HEK293 (cell line): ENCODE data around the gene RNF123.

Experiments
- MEIS1 ChIP-seq: sonication (generic); formaldehyde crosslinking; IDR thresholded peaks from 2 replicates; pipeline ENCODE4 v1.8.1; 2022; ENCODE audit warnings: missing genetic modification reagents, mild to moderate bottlenecking, borderline replicate concordance
- ZBTB7A ChIP-seq: fragments of 450-650 bp; formaldehyde crosslinking; IDR thresholded peaks from 2 replicates; pipeline ENCODE4 v1.5.1; 2016; ENCODE audit warnings: low read depth, missing biosample characterization, missing genetic modification characterization
- ZNF148 ChIP-seq: fragments of 450-650 bp; formaldehyde crosslinking; IDR thresholded peaks from 2 replicates; pipeline ENCODE4 v1.5.0; 2017; ENCODE audit warnings: missing biosample characterization, missing genetic modification characterization, borderline replicate concordance
- ZNF274 ChIP-seq, 2 experiments: fragments of 200-500 bp in 1 of 2; fragments of 450-650 bp in 1 of 2; sonication (Bioruptor generic) in 1 of 2; formaldehyde crosslinking in 1 of 2; IDR thresholded peaks; 2 replicates each; pipeline versions ENCODE4 v1.5.1 to v1.6.1; 2014 to 2016; ENCODE audit warnings: borderline replicate concordance in 1 of 2, inconsistent platforms in 1 of 2, low read length in 1 of 2, missing biosample characterization in 1 of 2, missing genetic modification characterization in 1 of 2
- ZNF521 ChIP-seq: fragments of 450-650 bp; formaldehyde crosslinking; IDR thresholded peaks from 2 replicates; pipeline ENCODE4 v1.5.1; 2017; ENCODE audit warnings: missing biosample characterization, mild to moderate bottlenecking, missing genetic modification characterization
- ZNF76 ChIP-seq: fragments of 450-650 bp; formaldehyde crosslinking; IDR thresholded peaks from 2 replicates; pipeline ENCODE4; 2016; ENCODE audit warnings: low read depth, missing biosample characterization, missing genetic modification characterization, borderline replicate concordance
- ZNF792 ChIP-seq: fragments of 450-650 bp; formaldehyde crosslinking; IDR thresholded peaks from 2 replicates; pipeline ENCODE4 v1.5.1; 2016; ENCODE audit warnings: missing biosample characterization, missing genetic modification characterization
- TF ChIP-seq, protein P1 (sequence below): fragments of 450-650 bp; formaldehyde crosslinking; IDR thresholded peaks from 2 replicates; pipeline ENCODE4 v1.5.1; 2016; ENCODE audit warnings: missing biosample characterization, missing genetic modification characterization
- TF ChIP-seq, protein P2 (sequence below): fragments of 450-650 bp; formaldehyde crosslinking; conservative IDR thresholded peaks from 2 replicates; pipeline ENCODE4 v1.5.1; 2016; ENCODE audit warnings: low read depth, missing biosample characterization, missing genetic modification characterization
- TF ChIP-seq, protein P3 (sequence below): fragments of 450-650 bp; formaldehyde crosslinking; IDR thresholded peaks from 2 replicates; pipeline ENCODE4 v1.5.1; 2016; ENCODE audit warnings: missing biosample characterization, missing genetic modification characterization, low read depth
- TF ChIP-seq, protein P4 (sequence below): fragments of 450-650 bp; formaldehyde crosslinking; IDR thresholded peaks from 2 replicates; pipeline ENCODE4 v1.5.1; 2016; ENCODE audit warnings: missing biosample characterization, missing genetic modification characterization
- TF ChIP-seq, protein P5 (sequence below): fragments of 450-650 bp; formaldehyde crosslinking; IDR thresholded peaks from 2 replicates; pipeline ENCODE4 v1.5.1; 2016; ENCODE audit warnings: missing biosample characterization, missing genetic modification characterization

- TF ChIP-seq ZNF792 (tag by site-specific recombination) = no peak
- no peak for TF ChIP-seq MEIS1 (CRISPR knock-in tag)
- no peak for TF ChIP-seq ZNF76 (tag by site-specific recombination)
- TF ChIP-seq, protein P1, sequence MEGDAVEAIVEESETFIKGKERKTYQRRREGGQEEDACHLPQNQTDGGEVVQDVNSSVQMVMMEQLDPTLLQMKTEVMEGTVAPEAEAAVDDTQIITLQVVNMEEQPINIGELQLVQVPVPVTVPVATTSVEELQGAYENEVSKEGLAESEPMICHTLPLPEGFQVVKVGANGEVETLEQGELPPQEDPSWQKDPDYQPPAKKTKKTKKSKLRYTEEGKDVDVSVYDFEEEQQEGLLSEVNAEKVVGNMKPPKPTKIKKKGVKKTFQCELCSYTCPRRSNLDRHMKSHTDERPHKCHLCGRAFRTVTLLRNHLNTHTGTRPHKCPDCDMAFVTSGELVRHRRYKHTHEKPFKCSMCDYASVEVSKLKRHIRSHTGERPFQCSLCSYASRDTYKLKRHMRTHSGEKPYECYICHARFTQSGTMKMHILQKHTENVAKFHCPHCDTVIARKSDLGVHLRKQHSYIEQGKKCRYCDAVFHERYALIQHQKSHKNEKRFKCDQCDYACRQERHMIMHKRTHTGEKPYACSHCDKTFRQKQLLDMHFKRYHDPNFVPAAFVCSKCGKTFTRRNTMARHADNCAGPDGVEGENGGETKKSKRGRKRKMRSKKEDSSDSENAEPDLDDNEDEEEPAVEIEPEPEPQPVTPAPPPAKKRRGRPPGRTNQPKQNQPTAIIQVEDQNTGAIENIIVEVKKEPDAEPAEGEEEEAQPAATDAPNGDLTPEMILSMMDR (tag by site-specific recombination) = no peak
- no peak for TF ChIP-seq ZNF148 (tag by site-specific recombination)
- no peak for TF ChIP-seq ZBTB7A (tag by site-specific recombination)
- no peak for TF ChIP-seq ZNF274 (IDR thresholded peaks at IDR 0.05; ENCODE audit: low read length)
- TF ChIP-seq ZNF274 (tag by site-specific recombination; IDR thresholded peaks at IDR 0.05; ENCODE audit: borderline replicate concordance) = no peak
- TF ChIP-seq ZNF521 (tag by site-specific recombination) = no peak
- TF ChIP-seq, protein P2, sequence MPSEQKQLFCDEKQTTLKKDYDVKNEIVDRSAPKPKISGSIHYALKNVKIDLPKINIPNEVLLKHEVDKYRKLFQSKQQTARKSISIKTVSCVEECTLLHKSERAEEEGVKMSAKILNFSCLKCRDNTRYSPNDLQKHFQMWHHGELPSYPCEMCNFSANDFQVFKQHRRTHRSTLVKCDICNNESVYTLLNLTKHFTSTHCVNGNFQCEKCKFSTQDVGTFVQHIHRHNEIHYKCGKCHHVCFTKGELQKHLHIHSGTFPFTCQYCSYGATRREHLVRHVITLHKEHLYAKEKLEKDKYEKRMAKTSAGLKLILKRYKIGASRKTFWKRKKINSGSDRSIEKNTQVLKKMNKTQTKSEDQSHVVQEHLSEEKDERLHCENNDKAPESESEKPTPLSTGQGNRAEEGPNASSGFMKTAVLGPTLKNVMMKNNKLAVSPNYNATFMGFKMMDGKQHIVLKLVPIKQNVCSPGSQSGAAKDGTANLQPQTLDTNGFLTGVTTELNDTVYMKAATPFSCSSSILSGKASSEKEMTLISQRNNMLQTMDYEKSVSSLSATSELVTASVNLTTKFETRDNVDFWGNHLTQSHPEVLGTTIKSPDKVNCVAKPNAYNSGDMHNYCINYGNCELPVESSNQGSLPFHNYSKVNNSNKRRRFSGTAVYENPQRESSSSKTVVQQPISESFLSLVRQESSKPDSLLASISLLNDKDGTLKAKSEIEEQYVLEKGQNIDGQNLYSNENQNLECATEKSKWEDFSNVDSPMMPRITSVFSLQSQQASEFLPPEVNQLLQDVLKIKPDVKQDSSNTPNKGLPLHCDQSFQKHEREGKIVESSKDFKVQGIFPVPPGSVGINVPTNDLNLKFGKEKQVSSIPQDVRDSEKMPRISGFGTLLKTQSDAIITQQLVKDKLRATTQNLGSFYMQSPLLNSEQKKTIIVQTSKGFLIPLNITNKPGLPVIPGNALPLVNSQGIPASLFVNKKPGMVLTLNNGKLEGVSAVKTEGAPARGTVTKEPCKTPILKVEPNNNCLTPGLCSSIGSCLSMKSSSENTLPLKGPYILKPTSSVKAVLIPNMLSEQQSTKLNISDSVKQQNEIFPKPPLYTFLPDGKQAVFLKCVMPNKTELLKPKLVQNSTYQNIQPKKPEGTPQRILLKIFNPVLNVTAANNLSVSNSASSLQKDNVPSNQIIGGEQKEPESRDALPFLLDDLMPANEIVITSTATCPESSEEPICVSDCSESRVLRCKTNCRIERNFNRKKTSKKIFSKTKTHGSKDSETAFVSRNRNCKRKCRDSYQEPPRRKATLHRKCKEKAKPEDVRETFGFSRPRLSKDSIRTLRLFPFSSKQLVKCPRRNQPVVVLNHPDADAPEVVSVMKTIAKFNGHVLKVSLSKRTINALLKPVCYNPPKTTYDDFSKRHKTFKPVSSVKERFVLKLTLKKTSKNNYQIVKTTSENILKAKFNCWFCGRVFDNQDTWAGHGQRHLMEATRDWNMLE (tag by site-specific recombination) = no peak
- TF ChIP-seq, protein P3, sequence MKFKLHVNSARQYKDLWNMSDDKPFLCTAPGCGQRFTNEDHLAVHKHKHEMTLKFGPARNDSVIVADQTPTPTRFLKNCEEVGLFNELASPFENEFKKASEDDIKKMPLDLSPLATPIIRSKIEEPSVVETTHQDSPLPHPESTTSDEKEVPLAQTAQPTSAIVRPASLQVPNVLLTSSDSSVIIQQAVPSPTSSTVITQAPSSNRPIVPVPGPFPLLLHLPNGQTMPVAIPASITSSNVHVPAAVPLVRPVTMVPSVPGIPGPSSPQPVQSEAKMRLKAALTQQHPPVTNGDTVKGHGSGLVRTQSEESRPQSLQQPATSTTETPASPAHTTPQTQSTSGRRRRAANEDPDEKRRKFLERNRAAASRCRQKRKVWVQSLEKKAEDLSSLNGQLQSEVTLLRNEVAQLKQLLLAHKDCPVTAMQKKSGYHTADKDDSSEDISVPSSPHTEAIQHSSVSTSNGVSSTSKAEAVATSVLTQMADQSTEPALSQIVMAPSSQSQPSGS (tag by site-specific recombination) = no peak
- TF ChIP-seq, protein P4, sequence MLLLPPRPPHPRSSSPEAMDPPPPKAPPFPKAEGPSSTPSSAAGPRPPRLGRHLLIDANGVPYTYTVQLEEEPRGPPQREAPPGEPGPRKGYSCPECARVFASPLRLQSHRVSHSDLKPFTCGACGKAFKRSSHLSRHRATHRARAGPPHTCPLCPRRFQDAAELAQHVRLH (tag by site-specific recombination) = no peak
- TF ChIP-seq, protein P5, sequence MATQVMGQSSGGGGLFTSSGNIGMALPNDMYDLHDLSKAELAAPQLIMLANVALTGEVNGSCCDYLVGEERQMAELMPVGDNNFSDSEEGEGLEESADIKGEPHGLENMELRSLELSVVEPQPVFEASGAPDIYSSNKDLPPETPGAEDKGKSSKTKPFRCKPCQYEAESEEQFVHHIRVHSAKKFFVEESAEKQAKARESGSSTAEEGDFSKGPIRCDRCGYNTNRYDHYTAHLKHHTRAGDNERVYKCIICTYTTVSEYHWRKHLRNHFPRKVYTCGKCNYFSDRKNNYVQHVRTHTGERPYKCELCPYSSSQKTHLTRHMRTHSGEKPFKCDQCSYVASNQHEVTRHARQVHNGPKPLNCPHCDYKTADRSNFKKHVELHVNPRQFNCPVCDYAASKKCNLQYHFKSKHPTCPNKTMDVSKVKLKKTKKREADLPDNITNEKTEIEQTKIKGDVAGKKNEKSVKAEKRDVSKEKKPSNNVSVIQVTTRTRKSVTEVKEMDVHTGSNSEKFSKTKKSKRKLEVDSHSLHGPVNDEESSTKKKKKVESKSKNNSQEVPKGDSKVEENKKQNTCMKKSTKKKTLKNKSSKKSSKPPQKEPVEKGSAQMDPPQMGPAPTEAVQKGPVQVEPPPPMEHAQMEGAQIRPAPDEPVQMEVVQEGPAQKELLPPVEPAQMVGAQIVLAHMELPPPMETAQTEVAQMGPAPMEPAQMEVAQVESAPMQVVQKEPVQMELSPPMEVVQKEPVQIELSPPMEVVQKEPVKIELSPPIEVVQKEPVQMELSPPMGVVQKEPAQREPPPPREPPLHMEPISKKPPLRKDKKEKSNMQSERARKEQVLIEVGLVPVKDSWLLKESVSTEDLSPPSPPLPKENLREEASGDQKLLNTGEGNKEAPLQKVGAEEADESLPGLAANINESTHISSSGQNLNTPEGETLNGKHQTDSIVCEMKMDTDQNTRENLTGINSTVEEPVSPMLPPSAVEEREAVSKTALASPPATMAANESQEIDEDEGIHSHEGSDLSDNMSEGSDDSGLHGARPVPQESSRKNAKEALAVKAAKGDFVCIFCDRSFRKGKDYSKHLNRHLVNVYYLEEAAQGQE = no peak
These were observed 32.8 kb downstream of the RNF123 start for GRCh38 chr3:49721896-49722781.
